ENCODE data around the gene PAQR8. TPM values are rescaled to one million over a fixed set of nuclear protein-coding genes. Genes with fewer than 3 reads are reported as not detected.

The PAQR8 gene
- total RNA-seq, 1 donor from 2014 or later: 8.8 TPM

GRCh38 chr6:52324189-52324588 lies 37.8 kb upstream of the PAQR8 start:
- H3K4me1 ChIP-seq: peaks cover 6% of the 10 kb centered on the region
- TF ChIP-seq POLR2A (IDR thresholded peaks at IDR 0.05) (no peak), CTCF (IDR thresholded peaks at IDR 0.05) (no peak), POLR2AphosphoS5 (IDR thresholded peaks at IDR 0.05; ENCODE audit: insufficient read depth in 1 of 2, low read depth in 1 of 2) (no peak)
- intact Hi-C loops (cut with DNase I): no loop called here
- DNase-seq (ENCODE audit: extremely low spot score in 2 of 2): no peak
- H3K36me3 ChIP-seq: no peaks in the 10 kb centered on the region
- H3K4me3 ChIP-seq: no peak overlapping the region
- no peak overlapping the region for H3K27ac ChIP-seq
- no peaks in the 10 kb centered on the region for H3K27me3 ChIP-seq
- no peaks in the 10 kb centered on the region for H3K9me3 ChIP-seq

GRCh38 chr6:52325695-52326471 lies 36.1 kb upstream of the PAQR8 start:
- H3K9me3 ChIP-seq: no peaks in the 10 kb centered on the region
- H3K27me3 ChIP-seq: no peaks in the 10 kb centered on the region
- no peaks in the 10 kb centered on the region for H3K4me1 ChIP-seq
- intact Hi-C loops (cut with DNase I): no loop called here
- TF ChIP-seq CTCF (IDR thresholded peaks at IDR 0.05): no peak
- no peak for TF ChIP-seq POLR2AphosphoS5 (IDR thresholded peaks at IDR 0.05; ENCODE audit: insufficient read depth in 1 of 2, low read depth in 1 of 2)
- no peak for TF ChIP-seq POLR2A (IDR thresholded peaks at IDR 0.05)
- no peak for DNase-seq (ENCODE audit: extremely low spot score in 2 of 2)
- no peak overlapping the region for H3K4me3 ChIP-seq
- H3K27ac ChIP-seq: no peak overlapping the region
- H3K36me3 ChIP-seq: no peaks in the 10 kb centered on the region

GRCh38 chr6:52326540-52327364 lies 35.2 kb upstream of the PAQR8 start:
- intact Hi-C loops (cut with DNase I): no loop called here
- Histone ChIP-seq H3K4me1 (no peaks in the 10 kb centered on the region), H3K4me3 (no peak overlapping the region), H3K36me3 (no peaks in the 10 kb centered on the region), H3K9me3 (no peaks in the 10 kb centered on the region), H3K27ac (no peak overlapping the region), H3K27me3 (no peaks in the 10 kb centered on the region)
- TF ChIP-seq CTCF (IDR thresholded peaks at IDR 0.05) (no peak), POLR2AphosphoS5 (IDR thresholded peaks at IDR 0.05; ENCODE audit: insufficient read depth in 1 of 2, low read depth in 1 of 2) (no peak), POLR2A (IDR thresholded peaks at IDR 0.05) (no peak)
- no peak for DNase-seq (ENCODE audit: extremely low spot score in 2 of 2)

- no peaks in the 10 kb centered on the region for H3K9me3 ChIP-seq
- intact Hi-C loops (cut with DNase I): no loop called here
- H3K4me3 ChIP-seq: no peak overlapping the region
- no peak overlapping the region for H3K27ac ChIP-seq
- TF ChIP-seq CTCF (IDR thresholded peaks at IDR 0.05): no peak
- no peak for TF ChIP-seq POLR2AphosphoS5 (IDR thresholded peaks at IDR 0.05; ENCODE audit: insufficient read depth in 1 of 2, low read depth in 1 of 2)
- TF ChIP-seq POLR2A (IDR thresholded peaks at IDR 0.05): no peak
- H3K36me3 ChIP-seq: no peaks in the 10 kb centered on the region
- no peaks in the 10 kb centered on the region for H3K4me1 ChIP-seq
- no peak for DNase-seq (ENCODE audit: extremely low spot score in 2 of 2)
- H3K27me3 ChIP-seq: no peaks in the 10 kb centered on the region
Measured at GRCh38 chr6:52328303-52328662, 33.7 kb upstream of the PAQR8 start.

- TF ChIP-seq POLR2AphosphoS5 (IDR thresholded peaks at IDR 0.05; ENCODE audit: insufficient read depth in 1 of 2, low read depth in 1 of 2): no peak
- TF ChIP-seq CTCF (IDR thresholded peaks at IDR 0.05): no peak
- no peak for TF ChIP-seq POLR2A (IDR thresholded peaks at IDR 0.05)
- no peak for DNase-seq (ENCODE audit: extremely low spot score in 2 of 2)
- H3K4me3 ChIP-seq: no peak overlapping the region
- no peaks in the 10 kb centered on the region for H3K4me1 ChIP-seq
- H3K36me3 ChIP-seq: no peaks in the 10 kb centered on the region
- no peaks in the 10 kb centered on the region for H3K27me3 ChIP-seq
- no peaks in the 10 kb centered on the region for H3K9me3 ChIP-seq
- H3K27ac ChIP-seq: no peak overlapping the region
- intact Hi-C loops (cut with DNase I): no loop called here
Measured at GRCh38 chr6:52328729-52329128, 33.2 kb upstream of the PAQR8 start.
